ENCODE results near the gene EMD. TPM values are rescaled to one million over a fixed set of nuclear protein-coding genes. Genes with fewer than 3 reads are reported as not detected.

Gene EMD
- total and polyA plus RNA-seq, 2 donors (not counting 1 experiment from before 2014, with no cell fraction given), result 81.7 to 132 TPM

DNA sequence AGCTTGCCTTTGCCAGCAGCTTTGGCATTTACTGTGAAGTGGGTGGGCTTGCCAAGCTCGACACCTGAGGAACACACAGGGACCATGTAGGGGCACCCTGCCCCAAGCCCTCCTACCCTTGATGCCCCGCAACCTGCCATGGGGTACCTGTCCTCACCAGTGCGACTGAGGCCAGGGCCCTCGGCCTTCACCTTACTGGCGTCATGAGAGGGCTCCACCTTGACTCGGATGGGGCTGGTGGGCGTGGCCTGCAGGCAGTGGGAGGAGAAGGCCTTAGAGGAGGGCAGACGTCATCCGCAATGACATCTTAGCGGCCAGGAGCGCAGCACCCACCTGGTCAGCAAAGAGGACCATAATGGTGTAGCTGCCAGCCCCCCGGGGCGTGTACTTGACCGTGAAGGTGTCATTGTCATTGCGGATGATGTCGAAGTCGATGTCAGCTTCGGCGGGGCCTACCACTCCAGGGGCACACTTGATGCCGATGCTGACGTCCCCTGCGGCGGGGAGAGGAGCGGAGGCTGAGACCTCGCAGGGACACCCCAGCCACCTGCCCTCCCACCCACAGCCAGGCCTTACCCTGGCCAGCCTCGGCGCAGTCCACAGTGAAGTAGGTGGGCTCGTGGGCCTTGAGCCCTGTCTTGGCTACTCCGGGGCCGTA is 16.9 kb upstream of the EMD start:
- ChIA-PET CTCF (no interaction called here), POLR2A (no interaction called here)
- H3K27ac ChIP-seq (ENCODE audit: low read length in 2 of 2), result no peak overlapping the region

DNA sequence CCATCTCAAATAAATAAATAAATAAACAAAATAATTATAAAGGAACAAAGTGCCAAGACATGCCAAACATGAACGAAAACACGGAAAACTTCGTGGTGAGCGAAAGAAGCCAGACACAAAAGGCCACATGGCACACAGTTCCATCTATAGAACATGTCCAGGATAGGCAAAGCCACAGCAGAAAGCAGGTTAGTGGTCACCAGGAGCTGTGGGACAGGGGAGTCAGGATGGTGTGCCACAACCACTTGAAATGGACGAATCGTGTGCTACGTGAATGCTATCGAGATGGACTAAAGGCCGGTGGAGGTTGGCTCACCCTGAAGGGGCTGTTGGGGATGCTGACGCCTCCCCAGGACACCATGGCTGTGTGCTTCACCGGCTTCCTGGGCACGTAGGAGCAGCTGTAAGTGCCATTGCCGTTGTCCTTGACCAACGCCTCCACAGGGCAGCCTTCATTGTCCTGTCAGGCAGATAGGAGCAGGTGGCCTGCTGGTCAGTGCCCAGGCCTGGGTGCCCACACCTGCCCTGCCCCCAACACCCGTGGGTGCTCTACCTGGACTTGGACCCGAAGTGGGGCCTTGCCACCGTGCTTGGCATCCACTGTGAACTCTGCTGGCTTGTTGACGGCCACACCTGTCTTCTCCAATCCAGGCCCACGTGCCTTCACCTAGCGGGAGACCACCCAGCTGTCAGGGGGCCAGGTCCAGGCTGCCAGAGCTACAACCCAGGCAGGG is 15.2 kb upstream of the EMD start:
- WGBS (ENCODE audit: insufficient coverage), result 97% methylated on average over 16 of the region's 20 CpGs
- no peak overlapping the region for H3K4me3 Mint-ChIP-seq
- H3K79me2 ChIP-seq (ENCODE audit: control insufficient read depth, insufficient read depth, low read length), result peaks cover 57% of the 10 kb centered on the region
- no peaks in the 10 kb centered on the region for H3K9me3 ChIP-seq (ENCODE audit: control extremely low read depth in 1 of 3, control insufficient read depth in 2 of 3, insufficient read depth in 1 of 3, low read length in 2 of 3)
- no peak overlapping the region for H2AFZ ChIP-seq (ENCODE audit: insufficient read depth, low read depth, low read length, poor library complexity, severe bottlenecking)
- peaks cover 0 to 85% of the 10 kb centered on the region in 2 experiments for H3K36me3 ChIP-seq (replicated peaks in 1 of 2; ENCODE audit: control extremely low read depth in 1 of 2, control insufficient read depth in 1 of 2, extremely low read depth in 1 of 2, insufficient read depth in 2 of 2, low read length in 1 of 2)
- H4K20me1 ChIP-seq (ENCODE audit: control insufficient read depth, insufficient read depth, low read length, poor library complexity, severe bottlenecking), result peaks cover 63% of the 10 kb centered on the region
- POLR2A ChIA-PET, result no interaction called here
- no peaks in the 10 kb centered on the region for H3K27me3 ChIP-seq (replicated peaks in 1 of 4; ENCODE audit: control extremely low read depth in 1 of 4, control insufficient read depth in 3 of 4, insufficient read depth in 4 of 4, low read length in 3 of 4)
- peaks cover 7% of the 10 kb centered on the region for H3K4me1 Mint-ChIP-seq
- H3K9ac ChIP-seq (ENCODE audit: low read length), result no peak overlapping the region
- DNase-seq (no peak), ATAC-seq (ENCODE audit: low read depth) (no peak)
- no peak for TF ChIP-seq EZH2 (IDR thresholded peaks at IDR 0.05; ENCODE audit: borderline replicate concordance, insufficient read depth, low read depth, low read length, poor library complexity, severe bottlenecking)
- TF ChIP-seq, protein P1, sequence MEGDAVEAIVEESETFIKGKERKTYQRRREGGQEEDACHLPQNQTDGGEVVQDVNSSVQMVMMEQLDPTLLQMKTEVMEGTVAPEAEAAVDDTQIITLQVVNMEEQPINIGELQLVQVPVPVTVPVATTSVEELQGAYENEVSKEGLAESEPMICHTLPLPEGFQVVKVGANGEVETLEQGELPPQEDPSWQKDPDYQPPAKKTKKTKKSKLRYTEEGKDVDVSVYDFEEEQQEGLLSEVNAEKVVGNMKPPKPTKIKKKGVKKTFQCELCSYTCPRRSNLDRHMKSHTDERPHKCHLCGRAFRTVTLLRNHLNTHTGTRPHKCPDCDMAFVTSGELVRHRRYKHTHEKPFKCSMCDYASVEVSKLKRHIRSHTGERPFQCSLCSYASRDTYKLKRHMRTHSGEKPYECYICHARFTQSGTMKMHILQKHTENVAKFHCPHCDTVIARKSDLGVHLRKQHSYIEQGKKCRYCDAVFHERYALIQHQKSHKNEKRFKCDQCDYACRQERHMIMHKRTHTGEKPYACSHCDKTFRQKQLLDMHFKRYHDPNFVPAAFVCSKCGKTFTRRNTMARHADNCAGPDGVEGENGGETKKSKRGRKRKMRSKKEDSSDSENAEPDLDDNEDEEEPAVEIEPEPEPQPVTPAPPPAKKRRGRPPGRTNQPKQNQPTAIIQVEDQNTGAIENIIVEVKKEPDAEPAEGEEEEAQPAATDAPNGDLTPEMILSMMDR (IDR thresholded peaks at IDR 0.05), result no peak
- H3K4me3 ChIP-seq (ENCODE audit: control extremely low read depth in 1 of 5, extremely low read depth in 1 of 5, insufficient read depth in 1 of 5, low read depth in 2 of 5, low read length in 4 of 5), result no peak overlapping the region
- CTCF ChIA-PET, result no interaction called here
- intact Hi-C loops (cut with micrococcal nuclease), result no loop called here
- no peaks in the 10 kb centered on the region for H3K27me3 Mint-ChIP-seq
- no peak overlapping the region for H3K27ac ChIP-seq (ENCODE audit: low read length in 2 of 2)
- no peak overlapping the region for H3K4me2 ChIP-seq (replicated peaks; ENCODE audit: low read depth, low read length, poor library complexity, severe bottlenecking)
- no peaks in the 10 kb centered on the region for H3K9me3 Mint-ChIP-seq (ENCODE audit: insufficient read depth)
- H3K27ac Mint-ChIP-seq, result peak overlapping the region; percentile 10
- H3K4me1 ChIP-seq (ENCODE audit: control insufficient read depth in 2 of 2, insufficient read depth in 2 of 2, low read length in 2 of 2), result peaks cover 8 to 20% of the 10 kb centered on the region in 2 donors

More for the DNA sequence above, 16.9 kb upstream of the EMD start:
- Histone ChIP-seq H4K20me1 (ENCODE audit: control insufficient read depth, insufficient read depth, low read length, poor library complexity, severe bottlenecking) (peaks cover 70% of the 10 kb centered on the region), H3K9me3 (ENCODE audit: control extremely low read depth in 1 of 3, control insufficient read depth in 2 of 3, insufficient read depth in 1 of 3, low read length in 2 of 3) (no peaks in the 10 kb centered on the region), H3K27me3 (replicated peaks in 1 of 4; ENCODE audit: control extremely low read depth in 1 of 4, control insufficient read depth in 3 of 4, insufficient read depth in 4 of 4, low read length in 3 of 4) (no peaks in the 10 kb centered on the region), H2AFZ (ENCODE audit: insufficient read depth, low read depth, low read length, poor library complexity, severe bottlenecking) (no peak overlapping the region), H3K79me2 (ENCODE audit: control insufficient read depth, insufficient read depth, low read length) (peaks cover 51% of the 10 kb centered on the region), H3K9ac (ENCODE audit: low read length) (no peak overlapping the region), H3K4me1 (ENCODE audit: control insufficient read depth in 2 of 2, insufficient read depth in 2 of 2, low read length in 2 of 2) (peaks cover 0 to 6% of the 10 kb centered on the region in 2 donors), H3K4me3 (ENCODE audit: control extremely low read depth in 1 of 5, extremely low read depth in 1 of 5, insufficient read depth in 1 of 5, low read depth in 2 of 5, low read length in 4 of 5) (no peak overlapping the region), H3K4me2 (replicated peaks; ENCODE audit: low read depth, low read length, poor library complexity, severe bottlenecking) (no peak overlapping the region), H3K36me3 (replicated peaks in 1 of 2; ENCODE audit: control extremely low read depth in 1 of 2, control insufficient read depth in 1 of 2, extremely low read depth in 1 of 2, insufficient read depth in 2 of 2, low read length in 1 of 2) (peaks cover 0 to 91% of the 10 kb centered on the region in 2 experiments)
- ATAC-seq (ENCODE audit: low read depth), result no peak
- TF ChIP-seq, protein P1 (IDR thresholded peaks at IDR 0.05), result no peak
- TF ChIP-seq EZH2 (IDR thresholded peaks at IDR 0.05; ENCODE audit: borderline replicate concordance, insufficient read depth, low read depth, low read length, poor library complexity, severe bottlenecking), result no peak
- Mint-ChIP-seq H3K27ac (no peak overlapping the region), H3K9me3 (ENCODE audit: insufficient read depth) (no peaks in the 10 kb centered on the region), H3K4me1 (peaks cover 2% of the 10 kb centered on the region), H3K27me3 (no peaks in the 10 kb centered on the region), H3K4me3 (no peak overlapping the region)
- 96% methylated on average over 18 of the region's 30 CpGs for WGBS (ENCODE audit: insufficient coverage)
- no peak for DNase-seq
- intact Hi-C loops (cut with micrococcal nuclease), result no loop called here

Measured in B cell (primary cell).